HepG2 (cell line): ENCODE measurements around the gene PAM16. TPM values are rescaled to one million over a fixed set of nuclear protein-coding genes. Genes with fewer than 3 reads are reported as not detected.

ENCODE experiments used
- AKAP8 ChIP-seq: sonication (generic); formaldehyde crosslinking; IDR thresholded peaks from 2 replicates; pipeline ENCODE4 v1.5.1; 2020; ENCODE audit warnings: mild to moderate bottlenecking, missing genetic modification reagents
- HNF4A ChIP-seq: sonication (generic); formaldehyde crosslinking; IDR thresholded peaks from 2 replicates; pipeline ENCODE4 v1.4.0; 2020; ENCODE audit warnings: missing genetic modification reagents
- KLF16 ChIP-seq, 2 experiments: sonication (generic) in 1 of 2; formaldehyde crosslinking in 1 of 2; IDR thresholded peaks; 2 replicates each; pipeline versions ENCODE4 v1.6.1 to v1.8.0; 2016 to 2023; ENCODE audit warnings: missing genetic modification reagents in 2 of 2, missing compliant biosample characterization in 1 of 2
- PLRG1 ChIP-seq: fragments of 450-650 bp; conservative IDR thresholded peaks from 2 replicates; pipeline ENCODE4 v1.6.1; 2016
- ZKSCAN1 ChIP-seq: fragments of 150-350 bp; IDR thresholded peaks from 2 replicates; pipeline ENCODE4 v1.6.1; 2014; ENCODE audit warnings: low read length
- ZNF17 ChIP-seq: sonication (generic); formaldehyde crosslinking; IDR thresholded peaks from 2 replicates; pipeline ENCODE4 v1.5.0; 2020; ENCODE audit warnings: mild to moderate bottlenecking, missing genetic modification reagents
- polyA plus RNA-seq, 8 experiments: library from polyadenylated mRNA; depleted of rRNA in 3 of 8; stranded (reverse) in 7 of 8; unstranded in 1 of 8; fragments of >200 nt; fragmentation: Illumina TruSeq in 4 of 8; extraction: Trizol in 4 of 8; gene quantifications; 2 replicates each; pipeline versions ENCODE4 v1.2.1 to v1.2.3, GENCODE V29; 2011 to 2016; ENCODE audit warnings: low read depth in 4 of 8, missing spikeins in 1 of 8, mixed read lengths in 1 of 8; ENCODE audit not compliant: insufficient read depth in 1 of 8
- total RNA-seq, 5 experiments: library from RNA; depleted of rRNA; stranded (reverse); fragments of >200 nt; fragmentation: Illumina TruSeq; extraction: Trizol; gene quantifications; 2 replicates each; pipeline ENCODE4 v1.2.3, GENCODE V29; 2016; ENCODE audit warnings: low read depth in 1 of 5
- TF ChIP-seq, protein P1 (sequence below): sonication (generic); formaldehyde crosslinking; IDR thresholded peaks from 2 replicates; pipeline ENCODE4 v1.5.0; 2020; ENCODE audit warnings: mild to moderate bottlenecking, missing genetic modification reagents, moderate library complexity
- TF ChIP-seq, protein P2 (sequence below): sonication (generic); formaldehyde crosslinking; IDR thresholded peaks from 2 replicates; pipeline ENCODE4 v1.5.0; 2020; ENCODE audit warnings: missing genetic modification reagents
- TF ChIP-seq, protein P3 (sequence below): sonication (generic); formaldehyde crosslinking; IDR thresholded peaks from 2 replicates; pipeline ENCODE4 v1.4.0; 2020; ENCODE audit warnings: missing genetic modification reagents, low read depth, mild to moderate bottlenecking, borderline replicate concordance
- TF ChIP-seq, protein P4 (sequence below): fragments of 450-650 bp; IDR thresholded peaks from 2 replicates; pipeline ENCODE4 v1.6.1; 2017
- TF ChIP-seq, protein P5 (sequence below): sonication (generic); formaldehyde crosslinking; IDR thresholded peaks from 2 replicates; pipeline ENCODE4 v1.5.1; 2020; ENCODE audit warnings: mild to moderate bottlenecking, missing genetic modification reagents, borderline replicate concordance

Gene PAM16
- total and polyA plus RNA-seq, 2 of the 13 experiments (the other 11 are each of a cell fraction or from before 2014, with no cell fraction given), result 51.5 to 51.8 TPM

DNA sequence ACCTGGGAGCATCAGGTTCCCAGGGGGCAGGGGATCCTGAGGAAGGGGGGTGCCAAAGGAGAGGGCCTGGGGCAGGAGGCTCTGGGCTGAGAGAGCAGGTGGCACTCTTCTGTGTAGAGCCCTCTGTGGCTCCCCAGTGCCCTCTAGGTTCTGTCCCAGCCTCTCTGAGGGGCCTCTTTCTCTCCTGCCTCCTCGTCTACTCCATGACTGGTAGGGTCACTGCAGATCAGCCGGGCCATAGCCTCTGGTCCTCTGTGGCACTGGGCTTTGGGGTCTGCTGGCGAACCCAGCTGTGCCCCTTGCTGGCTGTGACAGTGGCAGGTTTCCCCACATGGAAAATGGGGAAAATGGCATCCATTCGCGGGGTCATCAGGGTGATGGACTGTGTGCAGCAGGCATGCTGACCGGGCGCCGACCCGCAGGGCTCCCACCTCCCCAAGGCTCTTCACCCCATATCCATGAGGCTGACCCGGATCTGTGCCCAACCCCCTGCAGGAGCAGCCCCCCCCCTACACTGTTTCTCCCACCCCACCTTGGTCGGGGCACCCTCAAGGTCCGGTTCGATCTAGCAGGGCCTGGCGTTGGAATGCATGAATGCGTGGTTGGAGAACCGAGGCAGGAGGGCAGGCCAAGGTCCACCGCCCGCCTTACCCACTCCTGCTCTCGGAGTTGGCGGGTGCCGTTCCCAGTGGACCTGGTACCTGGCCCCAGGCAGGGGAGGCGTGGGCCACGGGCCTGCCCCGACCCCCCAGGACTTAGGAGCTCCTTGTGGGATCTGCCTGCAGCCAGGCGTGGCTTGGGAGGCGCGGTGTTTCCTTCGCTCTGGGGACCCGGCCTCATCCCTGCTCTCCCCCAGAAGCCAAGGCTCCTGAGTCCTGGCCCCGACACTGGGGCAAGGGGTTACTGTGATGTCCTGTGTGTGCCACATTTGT lies 28.7 kb downstream of the PAM16 start (continued):
- TF ChIP-seq HNF4A (CRISPR knock-in tag) (peak; percentile 14; the same call in 1 of the 2 replicates), ZKSCAN1 (no peak), KLF16 (CRISPR knock-in tag; IDR thresholded peaks at IDR 0.05) (no peak), PLRG1 (no peak), AKAP8 (CRISPR knock-in tag) (0 out of 2 replicates have a peak, but pooled peaks have one; percentile 27), ZNF17 (CRISPR knock-in tag) (no peak)
- TF ChIP-seq, protein P1, sequence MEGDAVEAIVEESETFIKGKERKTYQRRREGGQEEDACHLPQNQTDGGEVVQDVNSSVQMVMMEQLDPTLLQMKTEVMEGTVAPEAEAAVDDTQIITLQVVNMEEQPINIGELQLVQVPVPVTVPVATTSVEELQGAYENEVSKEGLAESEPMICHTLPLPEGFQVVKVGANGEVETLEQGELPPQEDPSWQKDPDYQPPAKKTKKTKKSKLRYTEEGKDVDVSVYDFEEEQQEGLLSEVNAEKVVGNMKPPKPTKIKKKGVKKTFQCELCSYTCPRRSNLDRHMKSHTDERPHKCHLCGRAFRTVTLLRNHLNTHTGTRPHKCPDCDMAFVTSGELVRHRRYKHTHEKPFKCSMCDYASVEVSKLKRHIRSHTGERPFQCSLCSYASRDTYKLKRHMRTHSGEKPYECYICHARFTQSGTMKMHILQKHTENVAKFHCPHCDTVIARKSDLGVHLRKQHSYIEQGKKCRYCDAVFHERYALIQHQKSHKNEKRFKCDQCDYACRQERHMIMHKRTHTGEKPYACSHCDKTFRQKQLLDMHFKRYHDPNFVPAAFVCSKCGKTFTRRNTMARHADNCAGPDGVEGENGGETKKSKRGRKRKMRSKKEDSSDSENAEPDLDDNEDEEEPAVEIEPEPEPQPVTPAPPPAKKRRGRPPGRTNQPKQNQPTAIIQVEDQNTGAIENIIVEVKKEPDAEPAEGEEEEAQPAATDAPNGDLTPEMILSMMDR (CRISPR knock-in tag), result no peak
- TF ChIP-seq, protein P2, sequence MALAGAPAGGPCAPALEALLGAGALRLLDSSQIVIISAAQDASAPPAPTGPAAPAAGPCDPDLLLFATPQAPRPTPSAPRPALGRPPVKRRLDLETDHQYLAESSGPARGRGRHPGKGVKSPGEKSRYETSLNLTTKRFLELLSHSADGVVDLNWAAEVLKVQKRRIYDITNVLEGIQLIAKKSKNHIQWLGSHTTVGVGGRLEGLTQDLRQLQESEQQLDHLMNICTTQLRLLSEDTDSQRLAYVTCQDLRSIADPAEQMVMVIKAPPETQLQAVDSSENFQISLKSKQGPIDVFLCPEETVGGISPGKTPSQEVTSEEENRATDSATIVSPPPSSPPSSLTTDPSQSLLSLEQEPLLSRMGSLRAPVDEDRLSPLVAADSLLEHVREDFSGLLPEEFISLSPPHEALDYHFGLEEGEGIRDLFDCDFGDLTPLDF (CRISPR knock-in tag), result no peak
- TF ChIP-seq, protein P3, sequence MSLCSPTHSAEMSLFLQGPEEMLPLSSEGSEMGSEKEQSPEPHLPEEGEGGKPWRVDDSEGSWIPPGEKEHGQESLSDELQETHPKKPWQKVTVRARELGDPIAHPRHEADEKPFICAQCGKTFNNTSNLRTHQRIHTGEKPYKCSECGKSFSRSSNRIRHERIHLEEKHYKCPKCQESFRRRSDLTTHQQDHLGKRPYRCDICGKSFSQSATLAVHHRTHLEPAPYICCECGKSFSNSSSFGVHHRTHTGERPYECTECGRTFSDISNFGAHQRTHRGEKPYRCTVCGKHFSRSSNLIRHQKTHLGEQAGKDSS (CRISPR knock-in tag), result no peak
- TF ChIP-seq, protein P4, sequence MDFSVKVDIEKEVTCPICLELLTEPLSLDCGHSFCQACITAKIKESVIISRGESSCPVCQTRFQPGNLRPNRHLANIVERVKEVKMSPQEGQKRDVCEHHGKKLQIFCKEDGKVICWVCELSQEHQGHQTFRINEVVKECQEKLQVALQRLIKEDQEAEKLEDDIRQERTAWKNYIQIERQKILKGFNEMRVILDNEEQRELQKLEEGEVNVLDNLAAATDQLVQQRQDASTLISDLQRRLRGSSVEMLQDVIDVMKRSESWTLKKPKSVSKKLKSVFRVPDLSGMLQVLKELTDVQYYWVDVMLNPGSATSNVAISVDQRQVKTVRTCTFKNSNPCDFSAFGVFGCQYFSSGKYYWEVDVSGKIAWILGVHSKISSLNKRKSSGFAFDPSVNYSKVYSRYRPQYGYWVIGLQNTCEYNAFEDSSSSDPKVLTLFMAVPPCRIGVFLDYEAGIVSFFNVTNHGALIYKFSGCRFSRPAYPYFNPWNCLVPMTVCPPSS, result no peak
- TF ChIP-seq, protein P5, sequence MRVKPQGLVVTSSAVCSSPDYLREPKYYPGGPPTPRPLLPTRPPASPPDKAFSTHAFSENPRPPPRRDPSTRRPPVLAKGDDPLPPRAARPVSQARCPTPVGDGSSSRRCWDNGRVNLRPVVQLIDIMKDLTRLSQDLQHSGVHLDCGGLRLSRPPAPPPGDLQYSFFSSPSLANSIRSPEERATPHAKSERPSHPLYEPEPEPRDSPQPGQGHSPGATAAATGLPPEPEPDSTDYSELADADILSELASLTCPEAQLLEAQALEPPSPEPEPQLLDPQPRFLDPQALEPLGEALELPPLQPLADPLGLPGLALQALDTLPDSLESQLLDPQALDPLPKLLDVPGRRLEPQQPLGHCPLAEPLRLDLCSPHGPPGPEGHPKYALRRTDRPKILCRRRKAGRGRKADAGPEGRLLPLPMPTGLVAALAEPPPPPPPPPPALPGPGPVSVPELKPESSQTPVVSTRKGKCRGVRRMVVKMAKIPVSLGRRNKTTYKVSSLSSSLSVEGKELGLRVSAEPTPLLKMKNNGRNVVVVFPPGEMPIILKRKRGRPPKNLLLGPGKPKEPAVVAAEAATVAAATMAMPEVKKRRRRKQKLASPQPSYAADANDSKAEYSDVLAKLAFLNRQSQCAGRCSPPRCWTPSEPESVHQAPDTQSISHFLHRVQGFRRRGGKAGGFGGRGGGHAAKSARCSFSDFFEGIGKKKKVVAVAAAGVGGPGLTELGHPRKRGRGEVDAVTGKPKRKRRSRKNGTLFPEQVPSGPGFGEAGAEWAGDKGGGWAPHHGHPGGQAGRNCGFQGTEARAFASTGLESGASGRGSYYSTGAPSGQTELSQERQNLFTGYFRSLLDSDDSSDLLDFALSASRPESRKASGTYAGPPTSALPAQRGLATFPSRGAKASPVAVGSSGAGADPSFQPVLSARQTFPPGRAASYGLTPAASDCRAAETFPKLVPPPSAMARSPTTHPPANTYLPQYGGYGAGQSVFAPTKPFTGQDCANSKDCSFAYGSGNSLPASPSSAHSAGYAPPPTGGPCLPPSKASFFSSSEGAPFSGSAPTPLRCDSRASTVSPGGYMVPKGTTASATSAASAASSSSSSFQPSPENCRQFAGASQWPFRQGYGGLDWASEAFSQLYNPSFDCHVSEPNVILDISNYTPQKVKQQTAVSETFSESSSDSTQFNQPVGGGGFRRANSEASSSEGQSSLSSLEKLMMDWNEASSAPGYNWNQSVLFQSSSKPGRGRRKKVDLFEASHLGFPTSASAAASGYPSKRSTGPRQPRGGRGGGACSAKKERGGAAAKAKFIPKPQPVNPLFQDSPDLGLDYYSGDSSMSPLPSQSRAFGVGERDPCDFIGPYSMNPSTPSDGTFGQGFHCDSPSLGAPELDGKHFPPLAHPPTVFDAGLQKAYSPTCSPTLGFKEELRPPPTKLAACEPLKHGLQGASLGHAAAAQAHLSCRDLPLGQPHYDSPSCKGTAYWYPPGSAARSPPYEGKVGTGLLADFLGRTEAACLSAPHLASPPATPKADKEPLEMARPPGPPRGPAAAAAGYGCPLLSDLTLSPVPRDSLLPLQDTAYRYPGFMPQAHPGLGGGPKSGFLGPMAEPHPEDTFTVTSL (CRISPR knock-in tag), result no peak
